HG03457 (cell line): ENCODE measurements around the gene UBASH3B.
"Not testable (repeated sequence)": the region's sequence is repeated elsewhere in the genome, so short reads cannot be mapped to it uniquely, and the experiment has no call there.

Experiments used
- ATAC-seq: cut with Tn5 transposase; IDR thresholded peaks from one replicate; pipeline ENCODE4 v1.9.1; 2021; ENCODE audit warnings: moderate number of reproducible peaks; ENCODE audit not compliant: unreplicated experiment

Gene UBASH3B, protein sequence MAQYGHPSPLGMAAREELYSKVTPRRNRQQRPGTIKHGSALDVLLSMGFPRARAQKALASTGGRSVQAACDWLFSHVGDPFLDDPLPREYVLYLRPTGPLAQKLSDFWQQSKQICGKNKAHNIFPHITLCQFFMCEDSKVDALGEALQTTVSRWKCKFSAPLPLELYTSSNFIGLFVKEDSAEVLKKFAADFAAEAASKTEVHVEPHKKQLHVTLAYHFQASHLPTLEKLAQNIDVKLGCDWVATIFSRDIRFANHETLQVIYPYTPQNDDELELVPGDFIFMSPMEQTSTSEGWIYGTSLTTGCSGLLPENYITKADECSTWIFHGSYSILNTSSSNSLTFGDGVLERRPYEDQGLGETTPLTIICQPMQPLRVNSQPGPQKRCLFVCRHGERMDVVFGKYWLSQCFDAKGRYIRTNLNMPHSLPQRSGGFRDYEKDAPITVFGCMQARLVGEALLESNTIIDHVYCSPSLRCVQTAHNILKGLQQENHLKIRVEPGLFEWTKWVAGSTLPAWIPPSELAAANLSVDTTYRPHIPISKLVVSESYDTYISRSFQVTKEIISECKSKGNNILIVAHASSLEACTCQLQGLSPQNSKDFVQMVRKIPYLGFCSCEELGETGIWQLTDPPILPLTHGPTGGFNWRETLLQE

DNA sequence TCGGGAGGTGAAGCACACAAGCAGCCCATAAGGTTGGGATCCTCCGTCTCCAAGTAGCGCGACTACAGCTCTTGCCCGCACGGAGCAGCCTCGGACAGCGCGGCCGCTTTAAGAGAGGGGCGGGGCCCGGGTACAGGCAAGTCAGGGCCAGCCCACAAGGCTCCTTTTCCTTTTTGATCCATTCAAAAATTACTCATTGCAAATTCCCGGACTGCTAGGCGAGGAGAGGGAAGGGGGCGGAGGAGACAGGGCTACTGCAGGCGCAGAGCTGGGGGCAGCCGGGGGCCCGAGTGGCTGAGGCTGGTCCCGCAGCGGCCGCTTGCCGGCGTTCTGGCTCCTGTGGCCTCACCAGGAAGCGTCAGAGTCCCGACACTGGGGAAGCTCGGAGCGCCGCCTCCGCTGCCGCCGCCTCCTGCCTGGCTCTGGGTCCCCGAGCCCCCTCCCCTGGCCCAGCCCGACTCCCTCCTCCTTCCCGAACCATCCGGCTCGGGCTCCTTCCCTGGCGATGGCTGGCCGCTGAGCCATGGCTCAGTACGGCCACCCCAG is at the start of gene UBASH3B:
Gene UBASH3B, plus strand, starts transcription at position 196 of the 546 bp plus-strand sequence. Its CDS starts 328 bp downstream, at position 524.
- ATAC-seq, result peak; percentile 73

DNA sequence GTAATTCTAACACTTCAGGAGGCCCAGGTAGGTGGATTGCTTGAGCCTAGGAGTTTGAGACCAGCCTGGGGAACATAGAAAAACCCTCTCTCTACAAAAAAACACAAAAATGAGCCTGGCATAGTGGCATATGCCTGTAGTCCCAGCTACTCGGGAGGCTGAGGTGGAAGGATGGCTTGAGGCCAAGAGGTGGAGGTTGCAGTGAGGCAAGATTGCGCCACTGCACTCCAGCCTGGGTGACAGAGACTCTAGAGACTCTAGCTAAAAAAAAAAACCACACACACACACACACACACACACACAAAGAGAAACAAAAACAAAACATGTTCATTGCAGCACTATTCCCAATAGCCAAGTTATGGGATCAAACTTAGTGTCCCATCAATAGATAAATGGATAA is 48.4 kb upstream of the UBASH3B start:
- ATAC-seq, result not testable (repeated sequence)

DNA sequence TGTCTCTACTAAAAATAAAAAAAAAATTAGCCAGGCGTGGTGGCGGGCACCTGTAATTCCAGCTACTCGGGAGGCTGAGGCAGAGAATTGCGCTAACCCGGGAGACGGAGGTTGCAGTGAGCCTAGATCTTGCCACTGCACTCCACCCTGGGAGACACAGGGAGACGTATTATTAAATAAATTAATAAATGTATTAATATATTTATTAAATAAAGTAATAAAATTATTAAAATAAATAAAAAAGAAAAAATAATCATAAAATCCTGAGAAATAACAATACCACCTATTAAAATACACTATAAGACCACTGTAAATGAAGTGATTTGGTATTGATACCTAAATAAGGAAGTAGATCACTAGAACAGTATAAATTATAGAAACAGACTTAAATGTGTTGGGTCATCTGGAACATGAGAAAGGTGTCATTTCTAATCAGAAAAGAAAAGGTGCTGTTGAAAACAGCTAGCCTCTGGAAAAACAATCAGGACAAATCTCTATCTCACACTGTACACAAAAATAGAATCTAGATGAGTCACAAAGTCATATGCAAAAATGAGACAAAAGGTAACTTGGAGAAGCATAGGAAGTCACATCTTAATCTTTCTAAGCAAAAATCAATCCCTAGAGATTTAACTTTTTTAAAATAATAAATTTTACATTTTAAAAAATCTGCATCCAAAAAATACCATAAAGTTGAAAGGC is 43.2 kb upstream of the UBASH3B start:
- ATAC-seq, result no peak

DNA sequence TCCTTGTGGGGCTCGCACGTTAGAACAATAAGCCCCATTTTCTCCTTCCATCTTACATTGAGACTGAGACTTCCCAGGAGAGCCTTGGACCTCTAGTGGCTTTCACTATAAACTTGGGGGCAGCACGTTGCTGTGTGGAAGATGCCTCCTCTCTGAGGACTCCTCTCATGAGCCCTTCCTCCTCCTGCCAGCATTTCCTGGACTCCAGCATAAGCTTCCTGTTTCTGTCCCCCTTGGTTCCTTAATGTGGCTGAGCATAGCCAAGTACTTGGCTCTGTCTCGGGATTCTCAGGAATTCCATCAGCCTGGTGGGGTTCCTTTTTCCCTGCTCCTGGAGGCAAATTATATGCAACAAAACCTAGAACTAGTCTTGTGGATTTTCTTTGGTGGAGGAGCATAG is 38.8 kb upstream of the UBASH3B start:
- no peak for ATAC-seq

DNA sequence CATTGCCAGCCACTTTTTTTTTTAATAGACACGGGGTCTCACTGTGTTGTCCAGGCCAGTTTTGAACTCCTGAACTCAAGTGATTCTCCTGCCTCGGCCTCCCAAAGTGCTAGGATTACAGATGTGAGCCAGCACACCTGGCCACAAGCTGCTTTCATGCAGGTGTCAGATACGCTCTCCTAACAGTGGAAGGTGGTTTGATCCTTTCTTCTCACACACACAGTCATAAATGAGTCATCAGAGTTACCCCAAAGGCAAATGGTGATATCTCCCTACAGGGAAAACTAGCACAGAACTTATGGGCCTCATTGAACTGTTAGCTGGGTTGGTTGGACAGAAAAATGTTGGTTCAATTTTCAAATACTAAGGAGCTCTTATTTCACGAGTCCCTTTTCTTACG is 38.2 kb upstream of the UBASH3B start:
- ATAC-seq, result no peak

DNA sequence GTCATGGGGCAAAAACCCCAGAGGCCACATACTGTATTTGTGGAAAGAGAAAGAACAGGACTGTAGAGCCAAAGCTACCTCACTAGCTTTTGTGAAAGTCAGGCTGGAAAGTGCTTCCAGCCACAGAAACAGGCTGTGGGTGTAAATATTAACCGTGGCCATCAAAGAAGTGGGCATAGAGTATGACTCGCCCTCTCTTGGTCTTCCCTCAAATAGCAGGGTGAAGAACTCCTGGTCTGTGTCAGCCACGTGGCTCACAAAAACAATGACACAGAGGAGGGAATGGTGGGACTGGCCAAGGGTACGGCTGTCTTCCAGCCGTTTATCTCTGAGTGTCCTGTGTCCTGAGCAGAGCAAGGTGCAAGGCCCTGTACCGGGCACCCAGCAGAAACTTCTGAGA is 37.6 kb upstream of the UBASH3B start:
- no peak for ATAC-seq

DNA sequence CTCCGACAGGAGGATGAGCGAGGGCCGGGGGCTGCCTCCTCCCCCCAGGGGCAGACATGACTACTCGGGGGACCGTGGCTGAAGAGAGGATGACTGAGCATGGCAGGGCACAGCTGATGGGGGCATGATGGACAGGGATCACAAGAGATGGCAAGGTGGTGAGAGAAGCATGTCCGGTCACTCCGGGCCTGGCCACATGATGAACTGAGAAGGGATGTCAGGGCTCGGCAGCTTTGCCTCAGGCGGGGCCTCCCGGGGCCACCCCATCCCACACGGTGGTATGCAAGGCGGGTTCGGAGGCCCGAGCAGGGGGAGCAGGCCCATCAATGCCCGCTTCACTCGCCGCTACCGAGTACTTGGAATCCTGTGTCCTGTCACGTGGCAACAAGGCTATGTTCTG is 36.6 kb upstream of the UBASH3B start:
- no peak for ATAC-seq

DNA sequence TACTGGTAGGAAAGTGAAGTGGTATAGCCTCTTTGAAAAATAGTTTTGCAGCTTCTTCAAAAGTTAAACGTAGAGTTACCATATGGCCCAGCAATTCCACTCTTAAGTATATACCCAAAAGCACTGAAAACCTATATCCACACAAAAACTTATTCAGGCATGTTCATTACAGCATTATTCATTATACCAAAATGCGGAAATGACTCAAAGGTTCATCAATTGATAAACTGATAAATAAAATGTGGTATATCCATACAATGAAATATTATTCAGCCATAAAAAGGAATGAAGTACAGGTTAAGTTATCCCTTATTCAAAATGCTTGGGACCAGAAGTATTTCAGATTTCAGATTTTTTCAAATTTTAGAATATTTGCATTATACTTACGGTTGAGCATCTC is 35.8 kb upstream of the UBASH3B start:
- ATAC-seq, result no peak

DNA sequence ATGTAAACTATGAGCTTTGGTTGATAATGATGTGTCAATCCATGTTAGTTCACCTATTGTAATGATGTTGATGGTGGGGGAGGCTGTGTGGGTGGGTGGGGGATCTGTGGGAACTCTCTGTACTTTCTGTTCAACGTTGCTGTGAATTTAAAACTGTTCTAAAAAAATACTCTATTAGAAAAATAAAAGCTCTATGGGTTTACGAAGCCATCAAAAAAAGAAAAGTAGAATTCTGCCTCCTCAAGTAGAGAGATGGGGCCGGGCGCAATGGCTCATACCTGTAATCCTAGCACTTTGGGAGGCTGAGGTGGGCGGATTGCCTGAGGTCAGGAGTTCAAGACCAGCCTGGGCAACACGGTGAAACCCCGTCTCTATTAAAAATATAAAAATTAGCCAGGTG is 30.0 kb upstream of the UBASH3B start:
- ATAC-seq, result not testable (repeated sequence)

DNA sequence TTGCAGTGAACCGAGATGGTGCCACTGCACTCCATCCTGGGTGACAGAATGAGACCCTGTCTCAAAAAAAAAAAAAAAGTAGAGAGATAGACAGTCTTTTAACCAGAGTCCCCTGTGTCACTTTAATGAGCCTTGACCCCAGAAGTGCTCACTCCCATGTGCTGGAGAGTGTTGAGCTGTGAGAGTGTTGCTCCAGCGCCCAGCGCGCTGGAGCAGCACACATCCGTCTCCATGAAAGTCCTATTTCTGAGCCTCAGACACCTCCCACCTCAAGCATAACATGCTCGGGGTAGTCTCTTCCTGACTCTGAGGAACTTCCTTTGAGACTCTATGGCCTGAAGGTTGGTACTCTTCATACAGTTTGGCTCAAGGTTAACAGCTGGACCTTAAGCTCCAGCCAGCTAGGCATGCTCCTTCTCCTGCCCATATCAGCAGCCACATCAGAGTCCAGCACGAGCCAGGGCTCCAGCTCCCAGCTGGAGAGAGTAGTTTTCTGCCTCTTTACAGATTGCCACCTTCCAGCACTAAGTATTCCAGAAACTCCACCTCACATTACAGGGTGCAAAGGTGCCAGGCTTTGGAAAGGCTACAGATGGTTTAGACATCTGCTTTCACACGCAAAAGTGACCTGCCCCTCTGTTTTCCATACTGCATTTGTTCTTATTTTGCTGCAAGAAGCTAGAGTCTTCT is 29.4 kb upstream of the UBASH3B start:
- ATAC-seq, result no peak

DNA sequence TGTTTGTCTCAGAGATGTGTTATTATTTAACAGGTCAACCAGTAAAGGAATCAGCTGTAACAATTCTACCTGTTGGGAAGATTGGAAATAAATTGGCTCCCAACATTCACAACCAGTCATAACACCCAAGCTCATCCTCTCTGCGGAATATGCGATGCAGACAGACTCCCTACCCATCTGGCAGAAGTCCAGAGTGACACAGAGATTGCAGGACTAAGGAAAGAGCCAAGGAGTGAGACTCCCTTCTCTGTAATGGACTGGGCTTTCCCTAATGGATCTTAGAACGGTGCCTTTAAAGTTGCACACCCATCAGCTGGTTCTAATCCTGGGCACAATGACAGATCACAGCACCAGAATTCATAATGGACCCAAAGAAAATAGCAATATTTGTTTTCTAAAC is 27.8 kb upstream of the UBASH3B start:
- no peak for ATAC-seq

DNA sequence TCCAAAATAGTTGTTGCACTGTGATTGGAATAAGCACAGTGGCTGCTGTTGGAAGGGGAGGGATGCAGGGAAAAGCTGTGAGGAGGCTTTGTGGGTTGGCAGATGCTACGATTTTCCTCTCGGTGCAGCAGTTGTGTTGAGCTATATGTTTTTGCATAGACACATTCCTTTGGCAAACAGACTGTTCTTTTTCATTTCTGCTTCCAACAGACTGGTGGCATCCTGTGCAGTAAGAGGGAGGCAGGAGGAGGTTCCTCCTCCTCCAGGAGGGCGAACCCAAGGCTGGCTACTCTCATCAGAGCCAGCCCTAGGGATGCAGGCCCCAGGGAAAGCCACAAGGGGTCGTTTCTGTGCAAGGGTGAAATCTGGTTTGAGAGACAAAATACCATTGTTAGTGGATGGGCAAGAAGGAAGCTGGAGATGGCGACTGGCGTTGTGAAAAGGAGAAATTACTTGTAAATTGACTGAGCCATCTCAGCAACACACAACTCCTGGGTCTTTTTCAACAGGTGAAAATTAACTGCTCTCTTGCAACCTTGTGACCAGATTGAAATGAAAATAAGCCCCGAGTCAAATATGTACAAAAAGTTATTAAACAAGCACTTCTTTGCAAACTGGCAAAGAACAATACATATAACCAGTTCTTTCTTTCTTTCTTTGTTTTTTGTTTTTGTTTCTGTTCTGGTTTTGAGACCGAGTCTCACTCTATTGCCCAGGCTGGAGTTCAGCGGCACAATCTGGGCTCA is 26.5 kb upstream of the UBASH3B start:
- ATAC-seq, result no peak

DNA sequence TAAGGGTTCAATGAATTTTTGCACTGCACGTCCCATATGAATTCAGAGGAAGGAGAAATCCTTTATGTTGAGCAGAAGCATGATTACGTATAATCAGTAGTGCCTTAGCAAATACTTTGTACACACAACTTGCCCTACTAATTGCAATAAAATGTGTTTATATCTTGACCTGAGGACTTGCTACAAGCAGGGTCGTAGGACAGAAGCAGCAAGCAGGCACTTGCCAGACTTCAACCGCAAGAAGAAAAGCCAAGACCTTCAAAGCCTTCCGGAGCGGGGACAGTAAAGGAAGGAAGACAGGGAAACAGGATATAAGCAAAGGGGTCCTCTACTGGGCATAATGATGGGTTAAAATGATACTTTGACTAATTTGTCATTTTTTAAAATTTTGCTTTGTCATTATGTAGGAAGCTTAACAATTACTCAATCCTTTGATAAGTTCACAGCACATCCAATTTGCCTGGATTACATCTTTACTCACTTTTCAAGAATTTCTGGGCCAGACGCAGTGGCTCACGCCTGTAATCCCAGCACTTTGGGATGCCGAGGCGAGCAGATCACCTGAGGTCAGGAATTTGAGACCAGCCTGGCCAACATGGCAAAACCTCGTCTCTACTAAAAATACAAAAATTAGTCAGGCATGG is 23.2 kb upstream of the UBASH3B start:
- ATAC-seq, result no peak

DNA sequence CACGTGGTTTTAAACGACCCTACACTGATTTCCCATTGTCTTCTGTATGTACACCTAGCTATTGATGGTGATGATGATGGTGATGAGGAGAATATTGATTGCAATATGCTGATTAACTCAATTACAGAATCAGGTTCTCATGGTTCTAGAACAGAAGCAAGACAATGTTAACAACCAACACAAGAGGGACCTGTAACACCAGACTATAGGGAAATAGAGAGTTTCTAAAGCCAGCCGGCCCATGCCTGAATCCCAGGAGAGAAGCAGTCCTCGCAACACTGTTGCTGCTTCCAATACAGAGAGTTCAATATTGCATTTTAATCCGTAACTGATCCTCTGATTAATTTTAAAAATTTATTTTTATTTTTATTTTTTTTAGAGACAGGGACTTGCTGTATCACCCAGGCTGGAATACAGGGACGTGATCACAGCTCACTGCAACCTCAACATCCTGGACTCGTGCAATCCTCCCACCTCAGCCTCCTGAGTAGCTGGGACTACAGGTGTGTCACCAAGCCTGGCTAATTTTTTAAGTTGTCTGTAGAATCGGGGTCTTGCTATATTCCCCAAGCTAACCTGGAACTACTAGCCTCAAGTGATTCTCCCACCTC is 22.2 kb upstream of the UBASH3B start:
- no peak for ATAC-seq

DNA sequence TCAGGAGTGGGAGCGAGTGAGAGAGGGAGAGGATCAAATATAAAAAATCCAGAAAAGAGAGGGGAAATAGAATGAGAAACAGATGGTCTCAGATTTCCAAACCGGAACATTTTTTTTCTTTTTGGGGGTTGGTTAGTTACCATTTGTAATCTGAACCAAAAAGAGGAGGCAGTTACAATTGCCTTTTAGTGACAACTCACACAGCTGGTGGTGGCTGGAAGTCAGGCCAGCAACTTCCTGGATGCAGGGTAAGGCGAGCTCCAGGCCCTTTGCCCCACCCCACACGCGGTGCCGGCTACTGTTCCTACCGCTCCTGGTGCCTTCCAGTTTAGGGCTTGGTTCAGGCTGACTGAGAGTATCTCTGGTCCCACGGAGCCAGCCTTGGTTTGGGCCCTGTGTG is 21.0 kb upstream of the UBASH3B start:
- ATAC-seq, result no peak

DNA sequence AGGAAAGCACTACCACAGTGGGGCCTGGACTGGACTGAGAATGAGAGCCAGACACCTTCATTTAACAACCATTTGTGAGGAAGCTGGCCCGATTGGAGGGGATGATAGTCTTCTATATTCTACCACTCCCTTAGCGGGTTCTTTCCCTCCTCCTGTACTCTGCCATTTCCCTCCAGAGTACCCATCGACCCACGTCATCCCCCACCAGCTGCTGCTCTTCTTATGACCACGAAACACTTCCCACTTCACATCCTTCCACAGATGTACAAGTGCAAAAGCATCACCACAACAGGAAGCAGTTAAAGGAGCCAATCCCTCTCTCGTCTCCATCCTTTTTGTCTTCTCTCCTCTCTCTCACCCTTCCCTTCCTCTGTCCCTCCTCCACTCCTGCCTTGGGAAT is 18.0 kb upstream of the UBASH3B start:
- ATAC-seq, result no peak

DNA sequence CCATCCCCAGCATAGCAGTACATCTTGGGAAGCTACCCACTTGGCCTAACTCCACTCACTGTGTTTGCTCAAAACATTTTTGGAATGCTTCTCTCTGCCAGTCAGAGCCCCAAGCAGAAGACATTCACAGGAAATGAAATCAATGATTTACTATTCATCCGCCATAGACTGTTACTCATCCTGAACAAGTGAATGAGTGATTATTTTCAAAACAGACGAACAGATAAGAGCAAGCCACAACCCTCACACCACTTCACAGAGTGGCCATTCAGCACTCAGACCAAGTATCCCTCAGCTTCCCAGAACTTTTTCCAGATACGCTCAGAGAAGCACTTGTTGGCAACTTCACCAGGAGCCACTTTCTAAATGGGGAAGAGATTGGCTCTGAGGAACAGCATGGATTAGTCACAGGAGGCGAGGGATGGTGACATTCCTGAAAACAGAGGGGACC is 13.0 kb upstream of the UBASH3B start:
- ATAC-seq, result no peak

DNA sequence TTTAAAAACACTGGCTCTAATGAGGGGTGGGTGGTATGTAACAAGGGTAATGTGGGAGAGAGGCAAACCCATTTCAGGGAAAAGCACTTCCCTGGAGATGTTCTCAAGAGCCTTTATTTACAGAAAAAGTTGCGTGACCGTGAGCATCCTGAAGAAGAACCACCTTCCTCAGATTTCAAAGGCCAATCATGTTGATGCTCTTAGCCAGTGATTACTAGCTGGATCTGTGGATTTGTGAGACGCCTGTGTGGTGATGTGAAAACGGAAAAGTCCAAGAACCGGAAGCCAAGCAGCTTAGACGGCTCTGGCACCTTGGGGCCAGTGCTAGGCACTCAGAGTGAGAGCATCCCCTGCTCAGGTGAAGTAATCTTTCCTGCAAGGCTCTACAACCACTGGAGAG is 12.6 kb upstream of the UBASH3B start:
- ATAC-seq, result no peak

DNA sequence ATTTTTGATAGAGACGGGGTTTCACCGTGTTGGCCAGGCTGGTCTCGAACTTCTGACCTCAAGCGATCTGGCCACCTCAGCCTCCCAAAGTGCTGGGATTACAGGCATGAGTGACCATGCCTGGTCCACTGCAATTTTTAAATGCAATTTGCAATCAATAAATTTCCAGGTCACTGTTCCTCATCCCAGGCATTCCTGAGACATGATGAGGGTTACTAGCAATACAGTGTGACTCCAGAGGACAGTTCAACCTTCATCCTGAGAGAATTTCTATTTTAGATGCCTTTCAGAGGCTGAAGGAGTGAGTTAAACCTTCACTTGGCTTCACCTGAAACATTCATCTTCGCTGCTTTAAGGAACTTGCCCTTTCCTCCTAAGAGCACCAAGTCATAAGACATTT is 9.7 kb upstream of the UBASH3B start:
- ATAC-seq, result no peak
